HepG2 (cell line): ENCODE results near the gene NINJ2. TPM values are rescaled to one million over a fixed set of nuclear protein-coding genes. Genes with fewer than 3 reads are reported as not detected.

ENCODE experiments used
- ATAC-seq: fragments of 200-7000 bp; cut with Tn5 transposase; 3 replicates; pipeline ENCODE4 v1.9.1; 2020; ENCODE audit warnings: mild to moderate bottlenecking, moderate library complexity
- BruUV-seq: library from RNA; stranded (reverse); fragments of 400-500 nt; replicated peaks from 2 replicates; lab custom pipeline; 2021; lab: Mats Ljungman, UMichigan
- CTCF ChIA-PET: fragments of 300-600 bp; formaldehyde crosslinking; extraction: SDS; loops from one replicate; lab custom pipeline; 2021; ENCODE audit warnings: low total read pairs, inconsistent platforms, low intra/inter-chr PET ratio; lab: Yijun Ruan, JAX
- POLR2A ChIA-PET: fragments of 350-600 bp; sonication (Branson Sonifier 250); formaldehyde crosslinking; loops from one replicate; lab custom pipeline; 2020; ENCODE audit warnings: antibody characterized with exemption, inconsistent platforms; lab: Yijun Ruan, JAX
- DNase-seq: peaks from one replicate; pipeline ENCODE4 v3.0.0-alpha.2; 2015; ENCODE audit warnings: low spot score
- FAIRE-seq: peaks from 3 replicates; lab custom pipeline; 2011; peaks lifted over from hg19 to GRCh38; lab: Jason Lieb, UNC
- H2AFZ ChIP-seq: one replicate; pipeline ENCODE4 v1.6.1; 2011; ENCODE audit warnings: low read length, inconsistent platforms
- H3K27ac ChIP-seq: fragments of 300-600 bp; 3 replicates; pipeline ENCODE4 v1.8.0; 2011; ENCODE audit warnings: mixed run types, mild to moderate bottlenecking, mixed read lengths, low read length, inconsistent platforms; ENCODE audit not compliant: insufficient read depth; ENCODE audit errors: extremely low read length
- H3K27me3 ChIP-seq, 2 experiments: fragments of 200-600 bp in 1 of 2; 2 replicates in 1 of 2; 3 replicates in 1 of 2; pipeline versions ENCODE4 v1.6.0 to v1.8.0; 2011; ENCODE audit warnings: low read length in 2 of 2, mild to moderate bottlenecking in 2 of 2, moderate library complexity in 2 of 2, inconsistent platforms in 1 of 2; ENCODE audit not compliant: insufficient read depth in 2 of 2, control insufficient read depth in 1 of 2
- H3K36me3 ChIP-seq, 2 experiments: fragments of 200-600 bp in 1 of 2; replicated peaks in 1 of 2; 2 replicates in 1 of 2; 3 replicates in 1 of 2; pipeline versions ENCODE4 v1.5.1 to v1.8.0; 2011; ENCODE audit warnings: low read length in 2 of 2, inconsistent platforms in 1 of 2; ENCODE audit not compliant: insufficient read depth in 2 of 2, control insufficient read depth in 1 of 2
- H3K4me1 ChIP-seq: 2 replicates; pipeline ENCODE4 v1.5.1; 2012; ENCODE audit warnings: low read length, inconsistent platforms; ENCODE audit not compliant: insufficient read depth
- H3K4me2 ChIP-seq: 2 replicates; pipeline ENCODE4 v1.6.0; 2011; ENCODE audit warnings: low read depth, low read length, inconsistent platforms
- H3K4me3 ChIP-seq, 3 experiments: fragments of 200-600 bp in 1 of 3; sonication (generic), shearing (Covaris generic) in 1 of 3; replicated peaks in 1 of 3; 2 replicates each; pipeline ENCODE4 v1.5.1; 2011 to 2016; ENCODE audit warnings: low read length in 3 of 3, inconsistent platforms in 2 of 3, low read depth in 2 of 3, mild to moderate bottlenecking in 2 of 3, control low read depth in 1 of 3, mixed read lengths in 1 of 3; ENCODE audit not compliant: insufficient read depth in 1 of 3
- H3K79me2 ChIP-seq: one replicate; pipeline ENCODE4 v1.6.1; 2011; ENCODE audit warnings: low read length, inconsistent platforms; ENCODE audit not compliant: insufficient read depth
- H3K9ac ChIP-seq: 2 replicates; pipeline ENCODE4 v1.6.0; 2011; ENCODE audit warnings: mild to moderate bottlenecking, low read depth, low read length, inconsistent platforms; ENCODE audit not compliant: insufficient read depth
- H3K9me3 ChIP-seq: 2 replicates; pipeline ENCODE4 v1.5.1; 2012; ENCODE audit warnings: mild to moderate bottlenecking, low read length
- H4K20me1 ChIP-seq: 2 replicates; pipeline ENCODE4 v1.6.0; 2011; ENCODE audit warnings: inconsistent platforms, mild to moderate bottlenecking, low read length, moderate library complexity; ENCODE audit not compliant: insufficient read depth
- GFI1 ChIP-seq: sonication (generic); formaldehyde crosslinking; IDR thresholded peaks from 2 replicates; pipeline ENCODE4 v1.5.0; 2020; ENCODE audit warnings: missing genetic modification reagents, mild to moderate bottlenecking, borderline replicate concordance
- MBNL3 ChIP-seq: fragments of 250-450 bp; sonication (Bioruptor Pico); conservative IDR thresholded peaks from 2 replicates; pipeline ENCODE4 v1.8.0; 2022; ENCODE audit warnings: mild to moderate bottlenecking, inconsistent platforms
- TFAP4 ChIP-seq: sonication (generic); IDR thresholded peaks from 2 replicates; pipeline ENCODE4 v1.6.1; 2016; ENCODE audit warnings: low read depth, borderline replicate concordance
- THYN1 ChIP-seq: sonication (generic); formaldehyde crosslinking; IDR thresholded peaks from 2 replicates; pipeline ENCODE4 v1.8.1; 2023; ENCODE audit warnings: low read depth, mild to moderate bottlenecking, moderate library complexity, missing genetic modification reagents, borderline replicate concordance
- ZNF225 ChIP-seq: sonication (generic); formaldehyde crosslinking; IDR thresholded peaks from 2 replicates; pipeline ENCODE4 v1.4.0; 2020; ENCODE audit warnings: mild to moderate bottlenecking, missing genetic modification reagents
- ZNF770 ChIP-seq: sonication (generic); formaldehyde crosslinking; IDR thresholded peaks from 2 replicates; pipeline ENCODE4 v1.5.0; 2020; ENCODE audit warnings: mild to moderate bottlenecking, missing genetic modification reagents
- ZSCAN29 ChIP-seq: sonication (generic); formaldehyde crosslinking; conservative IDR thresholded peaks from 2 replicates; pipeline ENCODE4 v1.4.0; 2020; ENCODE audit warnings: mild to moderate bottlenecking, missing genetic modification reagents
- WGBS: methylation state at CpG from one replicate; pipeline ENCODE4 v1.1.6; 2017; ENCODE audit warnings: low lambda C conversion rate; 5-methylcytosine and 5-hydroxymethylcytosine counted together
- in situ Hi-C: cut with HindIII; loops from 2 replicates; pipeline ENCODE4 v1.10.0; 2017; ENCODE audit warnings: low pct_unique_long_range_greater_than_20kb; ENCODE audit not compliant: extremely low pct_ligation_motif_present
- intact Hi-C: fragments of 100-400 bp; cut with micrococcal nuclease; formaldehyde crosslinking; loops from one replicate; pipeline ENCODE4 v1.10.0; 2022; ENCODE audit not compliant: unreplicated experiment
- polyA plus RNA-seq, 8 experiments: library from polyadenylated mRNA; depleted of rRNA in 3 of 8; stranded (reverse) in 7 of 8; unstranded in 1 of 8; fragments of >200 nt; fragmentation: Illumina TruSeq in 4 of 8; extraction: Trizol in 4 of 8; gene quantifications; 2 replicates each; pipeline versions ENCODE4 v1.2.1 to v1.2.3, GENCODE V29; 2011 to 2016; ENCODE audit warnings: low read depth in 4 of 8, missing spikeins in 1 of 8, mixed read lengths in 1 of 8; ENCODE audit not compliant: insufficient read depth in 1 of 8
- total RNA-seq, 5 experiments: library from RNA; depleted of rRNA; stranded (reverse); fragments of >200 nt; fragmentation: Illumina TruSeq; extraction: Trizol; gene quantifications; 2 replicates each; pipeline ENCODE4 v1.2.3, GENCODE V29; 2016; ENCODE audit warnings: low read depth in 1 of 5

Gene NINJ2
- total and polyA plus RNA-seq, 2 of the 13 experiments (the other 11 are each of a cell fraction or from before 2014, with no cell fraction given): 0.62 to 3.8 TPM

- DNase-seq (peak; percentile 48), ATAC-seq (peak; percentile 52), FAIRE-seq (no peak)
- intact Hi-C loops: loop anchor here (2.0 kb wide), 1 partner anchor 13 kb away; no protein-coding TSS in a partner anchor
- Histone ChIP-seq H3K9ac (no peak overlapping the region), H4K20me1 (no peaks in the 10 kb centered on the region), H3K27me3 (no peaks in the 10 kb centered on the region; a peak in 1 of 5 replicates), H2AFZ (no peak overlapping the region), H3K79me2 (no peaks in the 10 kb centered on the region), H3K27ac (peak overlapping the region; percentile 83), H3K4me3 (peak overlapping the region in 1 of 3 experiments; percentile 62; a peak in 1 of 6 replicates), H3K9me3 (no peaks in the 10 kb centered on the region), H3K36me3 (no peaks in the 10 kb centered on the region), H3K4me2 (peak overlapping the region; percentile 81), H3K4me1 (peaks cover 48% of the 10 kb centered on the region)
- POLR2A ChIA-PET: interaction anchor here (0.6 to 2.1 kb wide), 3 partner anchors 12 to 839 kb away, joined by 3 to 8 read pairs (median 7); no protein-coding TSS in a partner anchor
- BruUV-seq: no TSS peak
- TF ChIP-seq ZNF770 (CRISPR knock-in tag) (peak; percentile 87), THYN1 (CRISPR knock-in tag) (no peak), GFI1 (CRISPR knock-in tag) (0 out of 2 replicates have a peak, but pooled peaks have one; percentile 20)
- 17% methylated on average over 2 of the region's 2 CpGs for WGBS
- CTCF ChIA-PET: no interaction called here
- in situ Hi-C loops: no loop called here
Observed at GRCh38 chr12:633731-634130, 29.5 kb downstream of the NINJ2 start.

- WGBS: 0% methylated on average over 7 of the region's 7 CpGs
- H3K79me2 ChIP-seq: no peaks in the 10 kb centered on the region
- POLR2A ChIA-PET: interaction anchor here (0.6 to 2.1 kb wide), 11 partner anchors 9 to 380 kb away, joined by 3 to 11 read pairs (median 4); partner anchors contain the start of gene WNK1
- H3K4me3 ChIP-seq: peak overlapping the region; percentile 52 to 62 (median 54)
- no peaks in the 10 kb centered on the region; a peak in 1 of 5 replicates for H3K27me3 ChIP-seq
- H3K9me3 ChIP-seq: no peaks in the 10 kb centered on the region
- DNase-seq (peak; percentile 93), FAIRE-seq (peak; percentile 95), ATAC-seq (peak; percentile 92)
- H4K20me1 ChIP-seq: no peaks in the 10 kb centered on the region
- H3K4me2 ChIP-seq: peak overlapping the region; percentile 81
- CTCF ChIA-PET: no interaction called here
- in situ Hi-C loops (no loop called here), intact Hi-C loops (loop anchor here (2.0 kb wide), 1 partner anchor 15 kb away; no protein-coding TSS in a partner anchor)
- no TSS peak for BruUV-seq
- peaks cover 56% of the 10 kb centered on the region for H3K4me1 ChIP-seq
- no peaks in the 10 kb centered on the region for H3K36me3 ChIP-seq
- H2AFZ ChIP-seq: no peak overlapping the region
- peak overlapping the region; percentile 58 for H3K9ac ChIP-seq
- H3K27ac ChIP-seq: peak overlapping the region; percentile 83
- TF ChIP-seq TFAP4 (peak; percentile 24; the same call in 1 of the 2 replicates), MBNL3 (CRISPR knock-in tag) (no peak), ZNF225 (CRISPR knock-in tag) (no peak), ZSCAN29 (CRISPR knock-in tag) (0 out of 2 replicates have a peak, but pooled peaks have one; percentile 35)
Observed at GRCh38 chr12:632102-632696, 31.0 kb downstream of the NINJ2 start.
